Smooth muscle cell (in vitro differentiated cells): Measurements from ENCODE around the gene CPNE7. TPM values are rescaled to one million over a fixed set of nuclear protein-coding genes. Genes with fewer than 3 reads are reported as not detected.
A peak's percentile ranks its signal among the peaks of the same experiment; 100 is the strongest.

Source experiments
- DNase-seq: peaks from one replicate; lab custom pipeline; 2025; ENCODE audit not compliant: unreplicated experiment; lab: John Stamatoyannopoulos, UW
- H2AFZ ChIP-seq: fragments of 200-600 bp; sonication (generic); 2 replicates; pipeline ENCODE4 v1.6.0; 2016; ENCODE audit warnings: antibody characterized with exemption, low read depth, mild to moderate bottlenecking
- H3F3A ChIP-seq: fragments of 200-600 bp; sonication (generic); 2 replicates; pipeline ENCODE4 v1.6.0; 2017; ENCODE audit warnings: antibody characterized with exemption, low read depth
- H3K27ac ChIP-seq: fragments of 200-600 bp; sonication (generic); 2 replicates; pipeline ENCODE4 v1.5.1; 2016; ENCODE audit warnings: low read depth, mild to moderate bottlenecking
- H3K27me3 ChIP-seq: fragments of 200-600 bp; sonication (generic); 2 replicates; pipeline ENCODE4 v1.6.1; 2016; ENCODE audit warnings: low read depth, mild to moderate bottlenecking
- H3K36me3 ChIP-seq: fragments of 200-600 bp; sonication (generic); 2 replicates; pipeline ENCODE4 v1.5.1; 2016; ENCODE audit warnings: low read depth
- H3K4me1 ChIP-seq: fragments of 200-600 bp; sonication (generic); 2 replicates; pipeline ENCODE4 v1.5.1; 2016; ENCODE audit warnings: low read depth
- H3K4me2 ChIP-seq: fragments of 200-600 bp; sonication (generic); 2 replicates; pipeline ENCODE4 v1.6.0; 2016; ENCODE audit warnings: mild to moderate bottlenecking
- H3K4me3 ChIP-seq: fragments of 200-600 bp; sonication (generic); 2 replicates; pipeline ENCODE4 v1.5.1; 2016; ENCODE audit warnings: mild to moderate bottlenecking
- H3K79me2 ChIP-seq: fragments of 200-600 bp; sonication (generic); 2 replicates; pipeline ENCODE4 v1.6.0; 2016; ENCODE audit warnings: low read depth, mild to moderate bottlenecking
- H3K9ac ChIP-seq: fragments of 200-600 bp; sonication (generic); 2 replicates; pipeline ENCODE4 v1.6.0; 2016; ENCODE audit warnings: low read depth
- H3K9me3 ChIP-seq: fragments of 200-600 bp; sonication (generic); replicated peaks from 2 replicates; pipeline ENCODE4 v1.5.1; 2016; ENCODE audit warnings: low read depth
- H4K20me1 ChIP-seq: fragments of 200-600 bp; sonication (generic); 2 replicates; pipeline ENCODE4 v1.6.0; 2016; ENCODE audit warnings: low read depth
- WGBS: methylation state at CpG from one replicate; pipeline ENCODE4 v1.1.7; 2016; ENCODE audit warnings: low lambda C conversion rate; 5-methylcytosine and 5-hydroxymethylcytosine counted together
- polyA plus RNA-seq: library from polyadenylated mRNA; unstranded; fragments of >200 nt; fragmentation: Nextera tagmentation; extraction: Ambion mirVana; gene quantifications from 2 replicates; pipeline ENCODE4 v1.2.1, GENCODE V29; 2016
- total RNA-seq: library from RNA; depleted of rRNA; stranded (reverse); fragments of >200 nt; gene quantifications from 2 replicates; pipeline ENCODE4 v1.2.3, GENCODE V29; 2014
- TF ChIP-seq, protein P1 (sequence below): fragments of 200-600 bp; sonication (generic); IDR thresholded peaks from 2 replicates; pipeline ENCODE4 v1.5.1; 2017; ENCODE audit warnings: borderline replicate concordance, mild to moderate bottlenecking, antibody characterized with exemption; ENCODE audit not compliant: insufficient read depth, poor library complexity, severe bottlenecking

CPNE7 gene
- total and polyA plus RNA-seq, 2 experiments from 2014 or later: 0.14 to 0.58 TPM

DNA sequence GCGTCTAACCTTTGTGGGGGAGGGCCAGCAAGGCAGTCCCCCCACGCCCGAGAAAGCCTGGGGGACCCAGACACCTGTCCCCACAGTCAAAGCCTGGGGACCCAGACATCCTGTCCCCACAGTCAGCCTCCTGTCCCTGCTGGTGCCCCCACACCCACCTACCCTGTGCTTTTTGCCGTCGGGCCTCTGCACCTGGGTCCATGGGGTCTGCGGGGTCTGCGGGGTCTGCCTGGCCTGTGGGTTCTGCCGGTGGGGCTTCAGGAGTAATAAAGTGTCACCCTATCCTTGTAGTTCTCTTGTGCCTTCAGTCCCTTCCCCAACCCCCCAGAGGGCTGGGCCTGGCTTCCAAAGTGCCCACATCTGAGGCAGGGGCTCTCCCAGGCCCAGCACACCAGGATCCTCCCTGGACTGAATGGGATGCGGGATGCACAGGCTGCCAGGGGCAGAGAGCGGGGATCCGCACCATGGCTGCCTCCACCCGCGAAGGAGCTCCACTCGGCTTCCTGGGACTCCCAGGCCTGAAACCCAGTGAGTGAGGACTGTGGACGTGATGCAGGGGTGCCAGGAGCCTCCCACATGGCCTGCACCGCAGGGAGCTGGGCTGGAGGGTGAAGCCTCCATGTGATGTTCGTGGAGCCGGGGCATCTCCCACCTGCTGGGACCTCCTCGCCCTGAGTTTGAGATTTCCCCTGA lies 21.5 kb downstream of the CPNE7 start:
- Histone ChIP-seq H4K20me1 (no peaks in the 10 kb centered on the region), H3K9ac (no peak overlapping the region), H3K79me2 (no peaks in the 10 kb centered on the region), H3K27ac (no peak overlapping the region), H3K36me3 (no peaks in the 10 kb centered on the region), H3K4me3 (no peak overlapping the region), H3F3A (no peaks in the 10 kb centered on the region), H2AFZ (no peak overlapping the region), H3K4me2 (no peak overlapping the region), H3K27me3 (no peaks in the 10 kb centered on the region), H3K4me1 (peaks cover 5% of the 10 kb centered on the region), H3K9me3 (no peaks in the 10 kb centered on the region)
- no peak for DNase-seq
- WGBS: 95% methylated on average over 17 of the region's 19 CpGs
- TF ChIP-seq, protein P1, sequence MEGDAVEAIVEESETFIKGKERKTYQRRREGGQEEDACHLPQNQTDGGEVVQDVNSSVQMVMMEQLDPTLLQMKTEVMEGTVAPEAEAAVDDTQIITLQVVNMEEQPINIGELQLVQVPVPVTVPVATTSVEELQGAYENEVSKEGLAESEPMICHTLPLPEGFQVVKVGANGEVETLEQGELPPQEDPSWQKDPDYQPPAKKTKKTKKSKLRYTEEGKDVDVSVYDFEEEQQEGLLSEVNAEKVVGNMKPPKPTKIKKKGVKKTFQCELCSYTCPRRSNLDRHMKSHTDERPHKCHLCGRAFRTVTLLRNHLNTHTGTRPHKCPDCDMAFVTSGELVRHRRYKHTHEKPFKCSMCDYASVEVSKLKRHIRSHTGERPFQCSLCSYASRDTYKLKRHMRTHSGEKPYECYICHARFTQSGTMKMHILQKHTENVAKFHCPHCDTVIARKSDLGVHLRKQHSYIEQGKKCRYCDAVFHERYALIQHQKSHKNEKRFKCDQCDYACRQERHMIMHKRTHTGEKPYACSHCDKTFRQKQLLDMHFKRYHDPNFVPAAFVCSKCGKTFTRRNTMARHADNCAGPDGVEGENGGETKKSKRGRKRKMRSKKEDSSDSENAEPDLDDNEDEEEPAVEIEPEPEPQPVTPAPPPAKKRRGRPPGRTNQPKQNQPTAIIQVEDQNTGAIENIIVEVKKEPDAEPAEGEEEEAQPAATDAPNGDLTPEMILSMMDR: no peak

GRCh38 chr16:89598199-89598598 lies 22.6 kb downstream of the CPNE7 start:
- 86% methylated on average over 12 of the region's 14 CpGs for WGBS
- Histone ChIP-seq H3K9ac (no peak overlapping the region), H3F3A (peaks cover 4% of the 10 kb centered on the region), H3K4me1 (peaks cover 8% of the 10 kb centered on the region), H3K36me3 (no peaks in the 10 kb centered on the region), H3K4me3 (no peak overlapping the region), H3K27ac (no peak overlapping the region), H2AFZ (no peak overlapping the region), H3K9me3 (no peaks in the 10 kb centered on the region), H4K20me1 (no peaks in the 10 kb centered on the region), H3K27me3 (no peaks in the 10 kb centered on the region), H3K79me2 (no peaks in the 10 kb centered on the region), H3K4me2 (no peak overlapping the region)
- TF ChIP-seq, protein P1: no peak
- DNase-seq: no peak

DNA sequence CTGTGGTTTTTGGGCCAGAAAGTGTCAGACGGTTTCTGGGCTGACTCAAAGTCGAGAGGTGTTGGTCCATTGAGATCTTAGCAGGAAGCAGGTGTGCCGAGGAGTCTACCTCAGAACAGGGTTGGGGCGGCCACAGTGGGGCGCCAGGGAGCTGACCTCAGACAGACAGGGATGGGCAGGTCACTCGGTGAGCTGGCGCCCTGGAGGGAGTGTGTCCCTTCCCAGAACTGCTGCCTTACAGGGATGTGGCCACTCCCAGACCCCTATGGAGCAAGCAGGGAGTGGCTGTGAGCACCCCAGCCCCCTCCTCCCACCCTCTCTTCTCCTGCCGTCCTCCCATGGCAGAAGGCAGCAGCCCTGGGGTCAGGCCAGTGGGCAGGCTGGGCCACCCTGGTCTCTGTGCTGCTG lies 23.9 kb downstream of the CPNE7 start:
- Histone ChIP-seq H3K9me3 (no peaks in the 10 kb centered on the region), H3K27ac (no peak overlapping the region), H4K20me1 (no peaks in the 10 kb centered on the region), H3K4me3 (no peak overlapping the region), H3K36me3 (no peaks in the 10 kb centered on the region), H3K9ac (no peak overlapping the region), H3K4me1 (peaks cover 8% of the 10 kb centered on the region), H2AFZ (no peak overlapping the region), H3K27me3 (no peaks in the 10 kb centered on the region), H3K79me2 (no peaks in the 10 kb centered on the region), H3K4me2 (no peak overlapping the region), H3F3A (peaks cover 4% of the 10 kb centered on the region)
- TF ChIP-seq, protein P1: peak; percentile 16
- 41% methylated on average over 7 of the region's 8 CpGs for WGBS
- DNase-seq: no peak

GRCh38 chr16:89599902-89600301 lies 24.3 kb downstream of the CPNE7 start:
- Histone ChIP-seq H3K4me2 (no peak overlapping the region), H3K4me3 (no peak overlapping the region), H3K27ac (no peak overlapping the region), H3F3A (peaks cover 4% of the 10 kb centered on the region), H3K79me2 (no peaks in the 10 kb centered on the region), H3K36me3 (no peaks in the 10 kb centered on the region), H3K27me3 (no peaks in the 10 kb centered on the region), H3K9me3 (no peaks in the 10 kb centered on the region), H4K20me1 (no peaks in the 10 kb centered on the region), H2AFZ (no peak overlapping the region), H3K4me1 (peaks cover 8% of the 10 kb centered on the region), H3K9ac (no peak overlapping the region)
- DNase-seq: no peak
- 88% methylated on average over 10 of the region's 10 CpGs for WGBS
- TF ChIP-seq, protein P1: no peak
